Sigmoid colon (tissue), 7 donors: ENCODE results near the gene PLCL1. TPM values are rescaled to one million over a fixed set of nuclear protein-coding genes. Genes with fewer than 3 reads are reported as not detected.

Experiments
- DNase-seq: peaks from one replicate; pipeline ENCODE4 v3.0.0-alpha.2; 2019
- H3K27ac ChIP-seq, 4 donors: fragments of 200-600 bp; sonication (generic); one replicate each; pipeline ENCODE4 v1.5.1; 2016 to 2019; ENCODE audit warnings: mild to moderate bottlenecking in 1 of 4
- H3K27me3 ChIP-seq, 3 donors: fragments of 200-600 bp; sonication (generic); one replicate each; pipeline ENCODE4 v1.5.1; 2019; ENCODE audit warnings: mild to moderate bottlenecking in 1 of 3
- H3K36me3 ChIP-seq, 4 donors: fragments of 200-600 bp; sonication (generic); one replicate each; pipeline ENCODE4 v1.5.1; 2016 to 2019
- H3K4me1 ChIP-seq, 4 donors: fragments of 200-600 bp; sonication (generic); one replicate each; pipeline ENCODE4 v1.5.1; 2017 to 2019
- H3K4me3 ChIP-seq, 4 donors: fragments of 200-600 bp; sonication (generic); one replicate each; pipeline ENCODE4 v1.5.1; 2017 to 2019; ENCODE audit warnings: mild to moderate bottlenecking in 2 of 4, moderate library complexity in 1 of 4
- H3K9me3 ChIP-seq, 4 donors: fragments of 200-600 bp in 3 of 4; sonication (generic) in 3 of 4; one replicate each; pipeline versions ENCODE4 v1.5.1 to v1.6.1; 2013 to 2019
- CTCF ChIP-seq, 4 experiments: fragments of 450-650 bp in 3 of 4; fragments of 200-600 bp in 1 of 4; IDR thresholded peaks; one replicate each; pipeline ENCODE4 v1.5.1; 2016 to 2019; ENCODE audit warnings: antibody characterized with exemption in 4 of 4, mild to moderate bottlenecking in 3 of 4, moderate library complexity in 2 of 4
- EP300 ChIP-seq, 4 donors: sonication (generic); formaldehyde crosslinking; IDR thresholded peaks; one replicate each; pipeline ENCODE4 v1.6.1; 2017; ENCODE audit warnings: antibody characterized with exemption in 4 of 4
- POLR2A ChIP-seq, 2 donors: fragments of 450-650 bp; IDR thresholded peaks; one replicate each; pipeline ENCODE4 v1.6.1; 2016; ENCODE audit warnings: antibody characterized with exemption in 2 of 2, mild to moderate bottlenecking in 2 of 2, moderate library complexity in 2 of 2
- POLR2AphosphoS5 ChIP-seq, 4 donors: sonication (generic); formaldehyde crosslinking; IDR thresholded peaks; one replicate each; pipeline ENCODE4 v1.6.1; 2017; ENCODE audit warnings: antibody characterized with exemption in 4 of 4
- WGBS, 2 donors: extraction: QIAGEN DNeasy Blood & Tissue Kit; methylation state at CpG; one replicate each; pipeline ENCODE4 v1.1.7; 2013; 5-methylcytosine and 5-hydroxymethylcytosine counted together
- intact Hi-C: fragments of 100-400 bp; cut with DNase I; formaldehyde crosslinking; loops from one replicate; pipeline ENCODE4 v1.15.1; 2023
- polyA plus RNA-seq, 3 donors: library from polyadenylated mRNA; stranded (reverse); fragments of 200-250 nt; gene quantifications; one replicate each; pipeline ENCODE4 v1.2.3, GENCODE V29; 2013
- total RNA-seq, 4 donors: library from RNA; depleted of rRNA; stranded (reverse); fragments of >200 nt; gene quantifications; one replicate each; pipeline ENCODE4 v1.1.0, GENCODE V29; 2016
- donor health status: healthy with polysubstance abuse.
- donor health status: Bipolar disorder and iron deficiency.
- donor health status: healthy.

The PLCL1 gene
- total and polyA plus RNA-seq, 7 donors: 0.69 to 20.0 (median 13.6) TPM

GRCh38 chr2:197888321-197888720, 83.9 kb downstream of the PLCL1 start:
- no peak overlapping the region for H3K4me3 ChIP-seq
- intact Hi-C loops: no loop called here
- no peak for DNase-seq
- no peaks in the 10 kb centered on the region for H3K27me3 ChIP-seq
- H3K27ac ChIP-seq: no peak overlapping the region
- no peaks in the 10 kb centered on the region for H3K36me3 ChIP-seq
- WGBS, 2 donors: 91 to 93% methylated on average over 1 of the region's 1 CpG
- TF ChIP-seq CTCF (IDR thresholded peaks at IDR 0.05) (no peak), POLR2AphosphoS5 (IDR thresholded peaks at IDR 0.05) (no peak), POLR2A (IDR thresholded peaks at IDR 0.05) (no peak), EP300 (IDR thresholded peaks at IDR 0.05) (no peak)
- H3K4me1 ChIP-seq: peaks cover 0 to 29% (median 18%) of the 10 kb centered on the region in 4 donors
- H3K9me3 ChIP-seq: no peaks in the 10 kb centered on the region

- intact Hi-C loops: no loop called here
- no peaks in the 10 kb centered on the region for H3K9me3 ChIP-seq
- TF ChIP-seq CTCF (IDR thresholded peaks at IDR 0.05): no peak
- TF ChIP-seq EP300 (IDR thresholded peaks at IDR 0.05): no peak
- no peak for TF ChIP-seq POLR2A (IDR thresholded peaks at IDR 0.05)
- TF ChIP-seq POLR2AphosphoS5 (IDR thresholded peaks at IDR 0.05): no peak
- WGBS, 2 donors: 32 to 44% methylated on average over 2 of the region's 2 CpGs
- no peaks in the 10 kb centered on the region for H3K27me3 ChIP-seq
- no peaks in the 10 kb centered on the region for H3K36me3 ChIP-seq
- peaks cover 0 to 23% (median 17%) of the 10 kb centered on the region in 4 donors for H3K4me1 ChIP-seq
- H3K4me3 ChIP-seq: no peak overlapping the region
- H3K27ac ChIP-seq: no peak overlapping the region
- no peak for DNase-seq
Measured at GRCh38 chr2:197889041-197889440, 84.6 kb downstream of the PLCL1 start.

GRCh38 chr2:197890168-197890567, 85.8 kb downstream of the PLCL1 start:
- H3K4me1 ChIP-seq: peaks cover 0 to 23% (median 18%) of the 10 kb centered on the region in 4 donors
- H3K9me3 ChIP-seq: no peaks in the 10 kb centered on the region
- no peak overlapping the region for H3K4me3 ChIP-seq
- WGBS, 2 donors: 63 to 77% methylated on average over 1 of the region's 1 CpG
- H3K27me3 ChIP-seq: no peaks in the 10 kb centered on the region
- H3K27ac ChIP-seq: no peak overlapping the region
- DNase-seq: no peak
- TF ChIP-seq POLR2A (IDR thresholded peaks at IDR 0.05) (no peak), EP300 (IDR thresholded peaks at IDR 0.05) (no peak), POLR2AphosphoS5 (IDR thresholded peaks at IDR 0.05) (no peak), CTCF (IDR thresholded peaks at IDR 0.05) (no peak)
- H3K36me3 ChIP-seq: no peaks in the 10 kb centered on the region
- intact Hi-C loops: no loop called here

- 17 to 50% methylated on average over 7 of the region's 7 CpGs for WGBS, 2 donors
- Histone ChIP-seq H3K4me1 (peaks cover 0 to 23% (median 18%) of the 10 kb centered on the region in 4 donors), H3K27ac (no peak overlapping the region)
Measured at GRCh38 chr2:197891897-197892442, 87.6 kb downstream of the PLCL1 start.

GRCh38 chr2:197893403-197894177, 89.2 kb downstream of the PLCL1 start:
- Histone ChIP-seq H3K27me3 (no peaks in the 10 kb centered on the region), H3K4me1 (peaks cover 0 to 23% (median 18%) of the 10 kb centered on the region in 4 donors), H3K27ac (peak overlapping the region in 1 of 4 donors; percentile 61), H3K4me3 (no peak overlapping the region), H3K36me3 (no peaks in the 10 kb centered on the region), H3K9me3 (no peaks in the 10 kb centered on the region)
- intact Hi-C loops: no loop called here
- no peak for DNase-seq
- TF ChIP-seq EP300 (IDR thresholded peaks at IDR 0.05): no peak
- TF ChIP-seq CTCF (IDR thresholded peaks at IDR 0.05): no peak
- TF ChIP-seq POLR2A (IDR thresholded peaks at IDR 0.05): no peak
- no peak for TF ChIP-seq POLR2AphosphoS5 (IDR thresholded peaks at IDR 0.05)
- WGBS, 2 donors: 80 to 88% methylated on average over 6 of the region's 6 CpGs

More at GRCh38 chr2:197891897-197892442, 87.6 kb downstream of the PLCL1 start:
- Histone ChIP-seq H3K36me3 (no peaks in the 10 kb centered on the region), H3K9me3 (no peaks in the 10 kb centered on the region), H3K27me3 (no peaks in the 10 kb centered on the region), H3K4me3 (no peak overlapping the region)
- TF ChIP-seq EP300 (IDR thresholded peaks at IDR 0.05): no peak
- no peak for DNase-seq
- intact Hi-C loops: no loop called here
